GM19025 (cell line): ENCODE results near the gene TMPRSS15.

Experiments
- ATAC-seq: cut with Tn5 transposase; IDR thresholded peaks from one replicate; pipeline ENCODE4 v1.9.1; 2021; ENCODE audit warnings: mild to moderate bottlenecking, low read depth, moderate library complexity; ENCODE audit not compliant: unreplicated experiment

TMPRSS15 gene

DNA sequence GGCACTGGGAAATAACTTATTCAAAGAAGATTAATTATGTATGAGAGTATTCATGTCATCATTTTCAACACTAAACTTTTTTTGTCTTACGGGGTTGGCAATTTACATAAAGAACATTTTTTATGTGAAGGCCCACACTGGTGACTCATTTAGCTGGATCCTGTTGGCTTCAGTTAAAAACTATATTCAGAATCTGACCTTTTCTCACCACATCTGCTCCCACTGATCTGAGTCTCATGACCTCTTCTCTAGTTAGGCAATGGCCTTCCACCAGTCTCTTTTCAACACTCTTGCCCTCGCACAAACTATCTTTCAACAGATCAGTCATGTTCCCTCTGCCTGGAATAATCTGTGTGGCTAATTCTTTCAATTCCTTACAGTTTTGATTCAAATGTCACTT lies 53.4 kb downstream of the TMPRSS15 start:
- no peak for ATAC-seq

DNA sequence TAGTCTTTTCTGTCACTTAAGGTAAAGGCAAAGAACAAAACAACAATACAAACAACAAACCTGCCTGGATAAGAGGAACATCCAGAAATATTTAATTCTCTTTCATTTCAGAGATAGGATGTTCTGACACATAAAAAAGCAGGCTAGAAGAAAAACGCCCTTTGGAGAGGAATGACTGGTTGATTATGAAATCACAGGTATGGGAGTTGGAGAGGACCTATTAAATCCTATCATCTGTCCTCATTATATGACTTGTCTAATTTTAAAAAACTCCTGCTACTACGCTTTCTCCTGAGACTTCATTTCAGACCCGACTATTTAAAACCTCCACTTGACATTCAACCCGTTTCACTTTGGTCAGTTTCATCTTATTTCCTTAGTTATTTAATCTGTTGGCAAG lies 54.1 kb downstream of the TMPRSS15 start:
- ATAC-seq, result no peak

DNA sequence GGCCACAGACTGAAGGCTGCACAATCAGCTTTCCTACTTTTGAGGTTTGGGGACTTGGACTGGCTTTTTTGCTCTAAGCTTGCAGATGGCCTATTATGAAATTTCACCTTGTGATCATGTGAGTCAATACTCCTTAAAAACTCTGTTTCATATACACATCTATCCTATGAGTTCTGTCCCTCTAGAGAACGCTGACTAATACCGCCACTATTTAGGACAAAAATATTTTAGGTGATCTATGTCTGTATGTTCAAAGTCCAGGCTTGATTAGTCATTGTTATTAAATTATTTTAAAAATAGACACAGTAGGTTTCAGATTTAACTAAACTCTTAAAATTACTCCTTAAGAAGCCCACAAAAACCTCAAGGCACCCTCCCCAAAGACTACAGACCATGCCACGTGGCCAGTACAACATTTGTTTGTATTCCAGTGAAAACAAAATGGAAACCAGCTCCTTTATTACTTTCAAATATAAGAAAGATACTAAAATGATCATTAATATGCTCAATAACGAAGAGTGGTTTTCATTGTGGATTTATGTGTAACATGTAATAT lies 63.1 kb downstream of the TMPRSS15 start:
- no peak for ATAC-seq

DNA sequence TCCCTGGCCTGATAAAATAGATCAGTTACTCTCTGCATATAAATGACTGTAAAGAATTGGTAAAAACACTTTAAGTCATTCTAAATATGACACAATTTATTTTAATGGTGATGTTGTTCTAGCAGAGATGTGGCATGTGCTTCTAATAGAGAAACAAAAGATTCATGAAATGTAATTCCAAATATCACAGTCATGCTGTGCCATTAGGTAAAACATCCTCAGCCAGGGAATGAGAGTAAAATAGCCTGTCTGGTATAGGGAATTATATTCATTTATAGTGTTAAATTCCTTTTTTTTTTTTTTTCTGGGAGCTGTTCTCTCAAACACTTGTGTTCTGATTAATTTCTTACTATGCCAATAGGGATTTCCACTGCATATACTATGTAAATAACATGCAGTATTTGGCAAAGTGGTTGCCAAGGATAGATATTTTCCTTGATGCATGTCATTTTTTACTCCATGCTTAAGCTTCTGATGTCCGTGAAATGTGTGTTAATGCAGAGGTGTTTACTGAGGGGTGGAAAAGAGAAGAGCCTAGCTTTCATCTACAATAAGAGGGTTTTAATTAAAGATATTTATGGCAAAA lies 67.8 kb downstream of the TMPRSS15 start:
- ATAC-seq, result no peak

DNA sequence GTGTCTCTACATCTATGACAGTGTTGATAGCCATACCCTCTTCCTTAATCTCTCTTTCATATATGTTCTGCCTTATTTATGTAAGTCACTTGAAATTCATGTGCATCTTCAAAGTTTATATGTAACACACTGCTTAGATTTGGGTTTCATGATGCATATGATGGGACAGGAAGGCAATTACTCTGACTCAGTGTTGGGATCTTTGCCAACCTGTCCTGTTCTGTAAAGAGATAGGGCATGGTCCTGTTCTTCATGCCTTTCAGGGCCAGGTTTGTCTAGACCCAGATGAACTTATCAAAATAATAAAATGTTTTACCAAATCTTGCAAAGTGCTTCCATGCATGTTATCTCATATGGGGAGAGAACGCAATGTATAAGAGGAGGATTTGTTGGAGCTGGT lies 69.5 kb downstream of the TMPRSS15 start:
- no peak for ATAC-seq

DNA sequence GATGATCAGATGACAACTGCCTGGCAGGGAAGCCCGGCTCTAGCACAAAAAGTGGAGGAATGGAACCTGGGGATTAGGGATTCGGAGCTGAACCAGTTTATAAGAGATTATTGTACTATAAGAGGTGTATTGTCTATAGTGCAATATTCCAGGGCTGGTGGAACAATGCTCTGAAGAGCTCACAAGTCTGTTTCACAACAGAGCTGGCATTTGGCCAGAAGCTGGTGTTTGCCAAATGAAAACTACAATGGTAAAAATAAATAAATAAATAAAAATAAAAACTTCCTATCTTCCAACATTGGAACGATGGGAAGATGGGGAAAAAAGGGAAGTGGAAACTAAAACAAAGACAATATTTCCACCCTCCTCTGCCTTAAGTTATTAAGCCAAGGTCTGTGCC lies 85.4 kb downstream of the TMPRSS15 start:
- ATAC-seq, result no peak

DNA sequence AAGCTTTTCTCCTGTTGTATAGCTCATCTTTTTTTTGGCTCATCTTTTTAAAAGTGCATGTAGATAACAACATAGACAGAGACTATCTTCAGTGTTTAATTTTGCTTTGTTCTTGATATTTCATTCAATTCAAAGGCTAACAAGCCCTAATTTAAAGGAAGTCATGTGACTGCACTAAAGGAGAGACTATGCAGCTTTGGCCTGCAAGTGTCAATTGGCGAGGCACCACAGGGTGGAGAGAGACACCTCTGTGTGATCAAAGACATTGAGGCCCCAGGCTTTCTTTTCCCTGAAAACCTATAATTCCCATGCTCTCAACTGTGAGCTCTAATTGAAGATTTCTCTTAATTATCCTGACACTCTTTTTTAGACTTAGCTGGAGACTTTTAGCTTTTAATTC lies 105.4 kb downstream of the TMPRSS15 start:
- ATAC-seq, result no peak

DNA sequence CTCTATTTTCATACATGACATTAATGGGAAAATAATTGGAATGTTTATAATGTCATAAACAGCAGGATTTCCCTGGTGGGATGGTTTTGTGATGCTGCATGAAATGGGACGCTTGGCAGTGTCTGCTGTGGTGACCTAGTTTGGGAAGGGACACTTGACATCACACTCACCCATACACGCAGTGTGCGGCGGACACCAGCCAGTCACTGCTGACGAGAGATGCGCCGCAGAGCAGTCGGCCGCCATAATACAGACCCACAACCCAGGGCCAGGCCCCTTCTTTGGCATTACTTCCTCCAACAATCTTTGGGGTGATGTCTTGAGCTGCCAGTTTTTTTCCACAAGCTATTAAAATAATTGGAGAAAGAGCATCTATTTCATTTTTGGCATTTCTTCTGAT lies 109.5 kb downstream of the TMPRSS15 start:
- no peak for ATAC-seq

DNA sequence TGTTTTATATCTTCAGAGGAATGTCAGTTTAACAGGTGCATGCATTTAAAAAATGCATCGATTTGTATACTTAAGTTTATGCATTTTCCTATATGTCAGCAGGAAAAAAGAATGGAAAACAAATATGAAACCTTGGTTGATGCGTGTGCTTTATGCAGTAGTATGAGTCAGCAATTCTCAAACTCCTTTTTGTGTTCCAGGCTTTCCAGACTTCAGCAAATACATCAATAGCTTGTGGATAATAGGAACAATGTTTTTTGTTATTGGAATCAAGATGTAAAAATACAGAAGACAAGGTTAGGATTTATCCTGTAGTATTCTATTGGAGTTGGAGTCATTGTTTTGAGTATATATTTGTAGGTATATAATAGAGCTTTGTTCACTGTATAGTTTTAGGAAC lies 113.7 kb downstream of the TMPRSS15 start:
- ATAC-seq, result no peak

DNA sequence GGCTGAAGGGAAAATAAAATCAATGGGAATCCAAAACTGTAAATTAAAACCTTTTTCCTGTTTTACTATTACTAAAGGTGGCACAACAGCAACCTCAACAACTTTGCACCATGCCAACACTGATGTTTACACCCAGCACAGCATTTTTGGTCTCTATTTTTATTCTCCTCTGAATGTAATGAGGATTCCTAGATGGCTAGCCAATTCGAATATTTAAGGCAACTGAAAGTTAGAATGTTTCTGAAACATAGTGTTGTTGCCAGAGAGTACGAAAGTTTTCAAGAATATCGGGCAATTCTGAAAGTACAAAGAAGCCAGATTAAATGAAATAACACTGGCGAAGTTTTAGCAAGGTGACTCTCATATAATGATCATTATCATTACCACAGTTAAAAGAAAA lies 118.2 kb downstream of the TMPRSS15 start:
- ATAC-seq, result no peak

DNA sequence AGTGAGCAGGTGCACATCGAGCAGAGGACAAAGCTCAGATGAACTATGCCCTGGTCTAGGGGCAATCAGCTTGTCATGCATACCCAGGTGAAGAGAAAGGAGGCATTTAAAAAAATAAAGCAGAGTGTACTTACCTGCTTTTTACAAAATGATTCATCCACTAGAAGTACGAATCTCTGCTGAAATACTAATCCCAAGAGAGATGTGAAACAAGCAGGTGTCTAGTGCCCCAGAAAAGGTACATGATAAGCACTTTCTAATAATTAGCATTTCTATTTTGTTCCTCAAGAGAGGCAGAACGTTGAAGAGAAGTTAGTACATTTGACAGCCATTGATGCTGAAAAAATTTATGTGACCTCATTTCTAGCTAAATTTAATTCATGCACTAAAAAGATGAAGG lies 127.8 kb downstream of the TMPRSS15 start:
- ATAC-seq, result no peak

DNA sequence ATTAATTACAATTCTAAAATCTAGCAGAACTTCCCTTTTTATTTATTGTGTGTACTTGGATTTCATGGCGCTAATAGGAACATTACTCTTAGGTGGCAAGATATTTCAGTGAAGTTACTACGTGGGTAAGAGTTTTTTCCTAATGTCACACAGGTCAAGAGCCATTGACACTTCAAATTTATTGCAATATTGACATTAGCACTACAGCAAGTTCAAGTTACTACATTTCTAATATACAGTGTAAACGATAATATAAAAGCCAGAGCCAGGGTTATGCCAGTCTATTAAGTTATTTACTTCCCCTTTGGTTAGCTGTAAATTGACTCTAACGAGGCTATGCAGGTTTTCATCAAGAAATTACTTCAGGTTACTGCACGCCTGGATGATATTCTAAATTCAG lies 129.2 kb downstream of the TMPRSS15 start:
- ATAC-seq, result no peak

DNA sequence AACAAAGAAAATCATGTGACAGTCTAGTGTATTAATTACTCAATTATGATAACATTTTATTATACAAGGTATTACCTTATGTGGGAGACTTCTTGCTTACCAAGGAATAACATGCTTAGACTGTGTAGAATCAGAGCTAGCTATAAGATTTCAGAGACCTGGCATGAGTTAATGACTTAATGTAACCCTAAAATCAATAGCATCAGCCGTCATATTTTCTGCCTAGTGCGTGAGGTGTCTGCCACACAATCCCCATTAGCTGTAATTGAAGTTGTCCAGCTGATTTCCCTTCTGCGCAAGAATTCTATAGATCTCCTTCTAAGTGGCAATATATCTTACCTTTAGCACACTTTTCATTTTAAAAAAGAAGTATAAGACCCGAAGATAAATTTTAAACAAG lies 130.2 kb downstream of the TMPRSS15 start:
- ATAC-seq, result no peak

DNA sequence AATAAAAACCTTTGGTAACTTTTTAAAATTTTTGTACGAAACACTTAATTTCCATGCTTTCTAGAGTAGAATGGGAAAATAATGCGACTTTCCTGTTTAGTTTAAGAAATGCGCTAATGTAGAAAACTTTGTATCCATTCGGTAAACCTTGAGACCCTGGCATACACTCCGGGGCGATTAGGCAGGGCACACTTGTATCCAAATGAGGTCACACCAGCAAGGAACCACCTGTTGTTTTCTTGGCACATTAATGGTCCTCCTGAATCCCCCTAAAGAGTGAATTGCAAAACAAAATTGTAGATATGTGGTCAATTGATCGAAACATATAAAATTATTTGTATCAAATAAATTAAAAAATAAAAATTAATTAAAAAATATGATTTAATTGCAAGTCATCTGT lies 133.7 kb downstream of the TMPRSS15 start:
- ATAC-seq, result no peak

DNA sequence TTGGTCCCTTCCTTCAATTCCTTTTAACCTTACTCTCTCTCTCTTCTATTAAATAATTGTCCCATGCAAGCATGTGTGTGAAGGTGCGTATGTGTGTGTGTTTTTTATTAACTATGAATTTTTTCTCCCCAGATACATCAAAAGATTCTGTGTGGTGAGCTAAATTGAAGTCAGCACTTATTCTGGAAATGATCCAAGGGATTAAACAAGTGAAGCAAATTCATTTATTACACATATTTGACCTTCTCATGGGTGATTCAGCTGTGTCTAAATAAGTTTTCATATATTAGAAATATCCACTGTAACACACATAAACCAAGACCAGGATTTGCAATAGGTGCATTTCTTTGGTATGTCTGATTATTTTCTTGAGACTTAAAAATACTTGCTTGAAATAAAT lies 134.7 kb downstream of the TMPRSS15 start:
- no peak for ATAC-seq

DNA sequence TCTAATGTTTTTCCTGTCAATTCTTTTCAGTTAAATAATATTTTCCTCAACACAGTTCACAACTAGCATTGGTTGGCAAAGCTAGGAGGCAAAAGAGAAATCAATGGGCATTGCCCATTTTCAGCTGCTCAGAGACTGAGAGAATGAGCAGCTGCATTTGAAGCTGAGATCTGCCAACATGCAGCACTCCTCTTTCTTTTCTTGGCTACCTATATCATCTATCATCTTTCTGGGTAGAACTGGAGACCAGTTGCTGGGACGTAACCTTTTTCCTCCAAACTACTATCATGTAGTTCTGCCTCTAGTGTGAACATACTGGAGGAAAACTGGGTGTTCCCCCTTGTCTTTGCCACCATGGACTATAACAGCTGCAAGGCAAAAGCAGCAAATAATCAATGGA lies 136.1 kb downstream of the TMPRSS15 start:
- ATAC-seq, result no peak

DNA sequence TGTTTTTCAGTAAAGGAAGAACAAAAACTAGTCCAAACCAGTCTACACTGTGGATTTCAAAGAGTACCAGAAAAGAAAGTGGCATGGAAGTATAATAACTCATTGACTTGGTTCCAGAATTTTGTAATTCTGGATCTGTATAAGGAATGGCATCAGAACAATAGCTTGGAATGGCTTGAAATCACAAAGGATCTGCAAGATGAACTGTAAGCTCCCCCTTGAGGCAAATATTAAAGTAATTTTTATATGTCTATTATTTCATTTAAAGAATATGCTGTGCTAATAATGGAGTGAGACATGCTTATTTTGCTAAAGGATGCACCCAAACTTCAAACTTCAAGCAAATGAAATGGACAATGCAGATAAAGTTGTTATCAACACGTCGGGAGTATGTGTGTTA lies 137.6 kb downstream of the TMPRSS15 start:
- no peak for ATAC-seq

DNA sequence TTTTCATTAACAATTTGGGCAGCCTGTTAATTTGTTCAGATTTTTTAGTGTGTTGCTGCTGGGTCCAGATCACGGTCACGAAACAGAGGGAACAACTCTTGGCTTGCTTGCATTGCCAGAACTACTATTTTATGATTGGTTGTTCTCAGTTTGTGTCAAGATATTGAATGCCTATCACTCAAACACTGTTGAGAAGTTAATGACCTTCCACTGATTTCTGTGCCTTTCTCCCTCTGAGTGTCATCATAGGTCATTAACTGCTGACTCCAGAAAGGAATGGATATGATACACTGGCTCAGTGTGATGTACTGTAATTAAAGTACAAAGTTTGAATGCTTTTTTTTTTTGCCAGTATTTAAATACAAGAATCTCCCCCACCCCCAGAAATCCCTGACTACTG lies 149.8 kb downstream of the TMPRSS15 start:
- ATAC-seq, result no peak

DNA sequence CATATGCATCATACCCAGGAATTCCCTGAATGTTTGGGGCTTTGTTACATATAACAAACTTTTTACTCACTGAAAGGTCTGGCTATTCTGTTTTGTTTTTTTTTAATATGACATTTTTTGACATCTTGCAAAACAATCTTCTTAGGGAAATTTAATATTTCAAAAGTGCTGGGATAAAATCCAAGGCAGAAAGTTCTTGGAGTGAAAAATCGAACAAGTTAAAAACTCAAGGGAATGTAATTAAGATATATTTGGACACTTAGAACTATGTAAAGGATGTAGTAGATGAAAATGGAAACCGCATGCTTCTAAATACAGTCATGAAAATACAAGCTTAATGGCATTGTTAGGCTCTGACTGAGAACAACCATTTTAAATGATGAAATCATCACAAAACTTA lies 150.4 kb downstream of the TMPRSS15 start:
- no peak for ATAC-seq

DNA sequence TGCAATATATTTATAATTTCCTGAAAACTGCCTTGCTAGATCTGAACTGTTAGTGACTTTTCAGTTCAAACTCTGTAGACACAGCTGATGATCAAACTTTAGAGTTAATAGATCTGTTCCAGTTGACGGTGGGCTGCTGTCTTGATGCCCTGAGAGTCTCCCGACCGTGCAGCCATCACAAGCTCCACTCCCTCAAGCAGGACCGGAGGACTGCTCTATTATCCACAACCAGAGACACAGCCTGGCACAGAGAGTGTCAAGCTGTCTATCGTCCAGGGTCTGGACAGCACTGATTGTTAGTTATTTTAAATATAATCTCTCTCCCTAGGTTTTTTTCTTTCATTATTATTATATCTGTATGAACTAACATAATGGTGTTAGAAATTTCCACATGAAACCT lies 150.9 kb downstream of the TMPRSS15 start:
- ATAC-seq, result no peak

DNA sequence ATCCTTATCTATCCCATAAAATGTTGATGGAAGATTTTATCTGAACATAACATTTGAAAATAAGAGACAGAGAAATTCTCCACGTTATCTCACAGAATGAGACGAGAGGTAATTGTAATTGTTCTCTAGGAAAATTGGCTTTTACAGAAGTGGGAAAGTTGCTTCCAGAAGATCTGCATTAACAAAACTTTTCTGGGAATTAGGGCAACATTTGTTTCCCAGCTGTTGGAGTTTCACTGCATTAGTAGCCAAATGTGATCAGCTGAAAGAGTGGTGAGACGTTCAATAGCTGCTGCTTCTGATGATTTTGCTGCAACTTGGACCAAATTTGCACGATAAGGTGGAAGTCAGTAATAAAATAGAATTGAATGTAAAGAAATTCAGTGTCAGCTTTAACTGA lies 151.3 kb downstream of the TMPRSS15 start:
- no peak for ATAC-seq

DNA sequence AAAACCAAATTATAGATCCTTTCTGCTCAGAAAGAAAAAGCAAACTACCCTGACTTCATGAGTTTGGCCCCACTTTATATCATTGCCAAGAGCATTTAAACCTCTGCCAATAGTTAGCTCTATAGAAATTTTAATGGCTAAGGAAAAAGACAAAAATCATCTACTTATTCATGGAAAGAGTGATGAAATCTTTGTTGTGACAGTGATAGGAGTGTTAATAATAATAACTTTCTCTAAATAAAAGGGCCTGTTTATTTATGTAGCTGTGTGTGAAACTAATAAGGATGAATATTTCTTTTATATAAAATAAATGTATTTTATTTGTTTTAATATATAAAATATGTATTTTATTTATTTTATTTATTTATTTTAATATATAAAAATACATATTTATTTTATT lies 152.5 kb downstream of the TMPRSS15 start:
- ATAC-seq, result no peak

DNA sequence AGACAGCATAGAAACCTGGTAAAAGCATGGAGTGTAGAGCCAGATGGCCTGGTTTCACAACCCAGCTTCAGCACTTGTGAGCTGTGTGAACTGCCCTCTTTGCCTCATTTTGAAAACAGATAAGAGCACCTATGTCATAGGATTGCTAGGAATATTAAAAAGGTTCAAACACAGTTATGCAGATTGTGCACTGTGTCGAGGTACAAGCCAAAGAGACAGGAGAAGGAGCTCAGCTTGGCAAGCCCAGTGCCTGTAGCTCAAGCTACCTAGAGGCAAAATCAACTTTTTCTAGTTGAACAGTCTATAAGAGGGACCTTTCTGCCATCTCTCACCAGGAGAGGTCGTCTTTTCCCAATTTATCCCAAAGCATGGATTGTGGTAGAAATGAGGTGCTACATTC lies 153.9 kb downstream of the TMPRSS15 start:
- no peak for ATAC-seq
